ENCODE measurements around the gene PTPN1. TPM values are rescaled to one million over a fixed set of nuclear protein-coding genes. Genes with fewer than 3 reads are reported as not detected.

Gene PTPN1
- total and polyA plus RNA-seq, 10 of the 15 experiments (the other 5 are each of a cell fraction or from before 2014, with no cell fraction given) = 15.9 to 74.7 (median 43.9) TPM

GRCh38 chr20:50518270-50518721 is 8.1 kb downstream of the PTPN1 start (continued):
- TF ChIP-seq MTA3 (IDR thresholded peaks at IDR 0.05; ENCODE audit: borderline replicate concordance, low read length) (0 out of 2 replicates have a peak, but pooled peaks have one; percentile 32), CBX3 (IDR thresholded peaks at IDR 0.05; ENCODE audit: borderline replicate concordance, low read depth) (no peak), SMAD1 (IDR thresholded peaks at IDR 0.05; ENCODE audit: low read depth, partially characterized antibody) (no peak), NFIC (IDR thresholded peaks at IDR 0.05; ENCODE audit: low read depth, low read length) (peak; percentile 79), CREB1 (IDR thresholded peaks at IDR 0.05; ENCODE audit: low read depth) (peak; percentile 46; the same call in 1 of the 2 replicates), NBN (IDR thresholded peaks at IDR 0.05) (peak; percentile 49; the same call in 1 of the 2 replicates), RUNX3 (IDR thresholded peaks at IDR 0.05; ENCODE audit: low read length) (peak; percentile 77), E2F4 (IDR thresholded peaks at IDR 0.05; ENCODE audit: low read depth, low read length) (no peak), SREBF1 (IDR thresholded peaks at IDR 0.05; ENCODE audit: low read length) (no peak), SMC3 (IDR thresholded peaks at IDR 0.05; ENCODE audit: borderline replicate concordance, low read length) (no peak), MTA2 (IDR thresholded peaks at IDR 0.05; ENCODE audit: low read depth) (0 out of 2 replicates have a peak, but pooled peaks have one; percentile 10), WRNIP1 (IDR thresholded peaks at IDR 0.05; ENCODE audit: borderline replicate concordance, low read depth, low read length) (no peak), MLLT1 (IDR thresholded peaks at IDR 0.05) (peak; percentile 40; the same call in 1 of the 2 replicates), TCF3 (IDR thresholded peaks at IDR 0.05; ENCODE audit: borderline replicate concordance, insufficient read depth, low read depth, low read length) (0 out of 2 replicates have a peak, but pooled peaks have one; percentile 5), JUNB (IDR thresholded peaks at IDR 0.05) (peak; percentile 53; the same call in 1 of the 2 replicates), USF2 (IDR thresholded peaks at IDR 0.05; ENCODE audit: borderline replicate concordance, low read depth, low read length) (no peak)

Data from GM12878 (cell line).